Coronary artery (tissue), 2 donors: ENCODE measurements around the gene SOCS1.

Experiments
- DNase-seq: peaks from one replicate; pipeline ENCODE4 v3.0.0-alpha.2; 2017; ENCODE audit warnings: low spot score
- H3K27ac ChIP-seq, 2 donors: fragments of 200-600 bp; sonication (generic); one replicate each; pipeline ENCODE4 v1.5.1; 2016 to 2019
- H3K4me3 ChIP-seq: fragments of 200-600 bp; sonication (generic); 2 replicates; pipeline ENCODE4 v1.5.1; 2016; ENCODE audit warnings: mild to moderate bottlenecking, moderate library complexity
- TF ChIP-seq, protein P1 (sequence below): fragments of 200-600 bp; sonication (generic); IDR thresholded peaks from one replicate; pipeline ENCODE4 v1.5.1; 2019; ENCODE audit warnings: antibody characterized with exemption

The SOCS1 gene

GRCh38 chr16:11238272-11239202, 17.5 kb downstream of the SOCS1 start:
- no peak overlapping the region for H3K27ac ChIP-seq
- DNase-seq: no peak
- TF ChIP-seq, protein P1, sequence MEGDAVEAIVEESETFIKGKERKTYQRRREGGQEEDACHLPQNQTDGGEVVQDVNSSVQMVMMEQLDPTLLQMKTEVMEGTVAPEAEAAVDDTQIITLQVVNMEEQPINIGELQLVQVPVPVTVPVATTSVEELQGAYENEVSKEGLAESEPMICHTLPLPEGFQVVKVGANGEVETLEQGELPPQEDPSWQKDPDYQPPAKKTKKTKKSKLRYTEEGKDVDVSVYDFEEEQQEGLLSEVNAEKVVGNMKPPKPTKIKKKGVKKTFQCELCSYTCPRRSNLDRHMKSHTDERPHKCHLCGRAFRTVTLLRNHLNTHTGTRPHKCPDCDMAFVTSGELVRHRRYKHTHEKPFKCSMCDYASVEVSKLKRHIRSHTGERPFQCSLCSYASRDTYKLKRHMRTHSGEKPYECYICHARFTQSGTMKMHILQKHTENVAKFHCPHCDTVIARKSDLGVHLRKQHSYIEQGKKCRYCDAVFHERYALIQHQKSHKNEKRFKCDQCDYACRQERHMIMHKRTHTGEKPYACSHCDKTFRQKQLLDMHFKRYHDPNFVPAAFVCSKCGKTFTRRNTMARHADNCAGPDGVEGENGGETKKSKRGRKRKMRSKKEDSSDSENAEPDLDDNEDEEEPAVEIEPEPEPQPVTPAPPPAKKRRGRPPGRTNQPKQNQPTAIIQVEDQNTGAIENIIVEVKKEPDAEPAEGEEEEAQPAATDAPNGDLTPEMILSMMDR: no peak
- H3K4me3 ChIP-seq: no peak overlapping the region

DNA sequence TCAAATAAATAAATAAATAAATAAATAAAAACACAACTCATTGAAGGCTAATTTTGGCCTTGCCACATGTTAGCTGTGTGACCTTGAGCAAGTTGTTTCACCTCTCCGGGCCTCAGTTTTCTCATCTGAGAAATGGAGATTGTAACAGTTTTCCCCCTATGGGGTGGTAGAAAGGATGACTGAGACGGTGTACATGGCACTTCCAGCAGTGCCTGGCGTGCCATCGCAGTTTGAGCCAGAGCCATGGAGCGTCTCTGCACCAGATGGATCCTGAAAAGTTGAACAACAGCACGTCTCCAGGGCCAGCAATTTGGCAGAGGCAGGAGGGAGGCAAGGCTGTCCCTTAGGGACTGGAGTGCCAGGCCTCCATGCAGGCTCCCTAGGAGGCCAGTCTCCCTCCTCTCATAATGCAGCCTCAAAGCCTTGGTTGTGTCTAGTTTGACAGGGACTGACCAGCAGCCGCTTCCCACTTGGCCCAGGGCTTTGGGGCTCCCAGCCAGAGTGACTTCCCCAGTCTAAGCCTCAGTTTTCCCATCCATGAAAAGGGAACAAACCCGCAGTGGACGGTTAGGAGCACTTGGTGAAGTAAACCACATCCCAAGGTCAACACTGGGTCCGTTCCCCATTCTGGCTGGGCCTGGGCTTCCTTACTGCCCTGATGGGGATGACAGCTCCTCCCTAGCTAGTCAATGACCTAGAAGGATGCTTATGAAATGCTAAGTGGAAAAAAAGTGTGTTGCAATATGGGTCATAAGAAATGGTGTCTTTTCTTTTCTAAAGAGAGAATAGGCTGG, 19.3 kb downstream of the SOCS1 start:
- TF ChIP-seq, protein P1: no peak
- H3K27ac ChIP-seq: no peak overlapping the region
- no peak overlapping the region for H3K4me3 ChIP-seq
- no peak for DNase-seq

- DNase-seq: no peak
- Histone ChIP-seq H3K27ac (no peak overlapping the region), H3K4me3 (no peak overlapping the region)
- TF ChIP-seq, protein P1: no peak
Observed at GRCh38 chr16:11235703-11235991, 20.4 kb downstream of the SOCS1 start.

DNA sequence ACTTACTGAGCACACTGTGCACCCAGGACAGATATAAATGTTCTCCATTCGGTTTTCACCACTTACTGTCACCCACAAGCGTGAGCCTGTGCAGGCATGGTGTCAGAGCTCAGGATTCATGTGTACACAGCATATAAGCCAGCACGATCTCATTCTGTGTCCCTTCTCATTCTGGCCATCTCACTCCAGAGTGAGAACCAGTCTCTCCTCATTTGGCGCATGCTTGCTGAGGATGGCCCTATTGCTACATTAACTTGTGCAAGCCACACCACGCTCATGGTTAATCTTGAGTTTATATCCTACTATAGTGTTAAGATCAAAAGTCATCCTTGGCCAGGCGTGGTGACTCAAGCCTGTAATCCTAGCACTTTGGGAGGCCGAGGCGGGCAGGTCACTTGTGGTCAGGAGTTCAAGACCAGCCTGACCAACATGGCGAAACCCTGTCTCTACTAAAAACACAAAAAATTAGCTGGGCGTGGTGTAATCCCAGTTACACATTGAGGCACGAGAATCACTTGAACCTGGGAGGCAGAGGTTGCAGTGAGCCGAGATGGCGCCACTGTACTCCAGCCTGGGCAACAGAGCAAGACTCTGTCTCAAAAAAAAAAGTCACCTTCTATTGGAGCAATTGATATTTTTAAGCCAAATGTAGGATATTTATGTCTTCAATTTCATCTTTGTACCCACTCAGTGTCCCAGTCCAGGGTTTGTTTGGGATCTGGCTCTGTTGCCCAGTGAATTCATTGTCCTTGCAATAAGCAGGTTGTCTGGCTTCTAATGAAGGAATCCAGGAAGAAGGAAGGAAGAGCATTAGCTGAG, 20.9 kb downstream of the SOCS1 start:
- Histone ChIP-seq H3K4me3 (no peak overlapping the region), H3K27ac (peak overlapping the region in 1 of 2 donors; percentile 11)
- TF ChIP-seq, protein P1: no peak
- no peak for DNase-seq

- H3K27ac ChIP-seq: peak overlapping the region in 1 of 2 donors; percentile 22
- H3K4me3 ChIP-seq: no peak overlapping the region
- DNase-seq: no peak
- TF ChIP-seq, protein P1: no peak
Observed at GRCh38 chr16:11233727-11234376, 22.2 kb downstream of the SOCS1 start.

DNA sequence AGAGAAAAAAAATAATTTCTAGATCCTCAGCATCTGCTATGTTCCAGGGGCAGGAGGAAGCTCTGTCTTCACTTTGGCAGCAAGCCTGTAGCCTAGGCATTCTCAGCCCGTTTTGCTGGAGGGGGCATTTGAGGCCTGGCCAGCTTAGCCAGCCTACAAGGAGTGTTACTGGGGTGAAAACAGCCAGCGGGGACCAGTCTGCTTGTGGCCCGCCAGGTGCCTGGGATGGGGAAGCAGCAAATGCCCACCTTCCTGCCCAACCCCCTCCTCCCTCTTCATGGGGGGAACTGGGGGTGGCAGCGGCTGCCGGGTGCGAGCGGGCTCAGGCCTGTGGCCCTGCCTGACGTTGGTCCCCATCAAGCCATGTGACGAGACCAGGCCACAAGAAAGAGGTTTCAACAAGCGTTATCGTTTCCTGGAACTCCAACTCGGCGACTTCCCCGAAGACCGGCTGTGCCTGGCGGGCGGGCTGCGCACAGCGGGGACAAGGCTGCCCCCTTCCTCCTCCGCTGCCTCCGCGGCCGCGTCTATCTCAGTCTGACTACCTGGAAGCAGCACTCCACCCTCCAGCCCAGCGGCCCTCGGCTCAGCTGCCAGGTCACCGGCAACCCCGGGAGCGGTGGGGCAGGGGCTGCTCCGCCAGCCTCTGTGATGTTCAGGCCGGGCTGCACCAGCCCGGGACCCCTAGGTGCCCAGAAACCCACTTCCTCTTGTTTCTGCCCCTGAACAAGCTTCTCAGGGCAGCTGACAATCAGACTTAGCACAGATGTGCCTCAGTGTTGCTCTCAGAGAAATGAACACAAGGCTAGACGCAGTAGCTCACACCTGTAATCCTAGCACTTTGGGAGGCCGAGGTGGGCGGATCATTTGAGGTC, 22.9 kb downstream of the SOCS1 start:
- Histone ChIP-seq H3K4me3 (no peak overlapping the region), H3K27ac (peak overlapping the region in 1 of 2 donors; percentile 22)
- DNase-seq: no peak
- TF ChIP-seq, protein P1: no peak
